NCI-H2107 treated with DMSO at 0.1 percent for 48 hours (cell line): ENCODE data around the gene TFPI.

Source experiments
- DNase-seq: peaks from one replicate; lab custom pipeline; 2025; ENCODE audit not compliant: unreplicated experiment; lab: John Stamatoyannopoulos, UW

TFPI gene

GRCh38 chr2:187506416-187506815, 47.8 kb downstream of the TFPI start:
- no peak for DNase-seq

- no peak for DNase-seq
Measured at GRCh38 chr2:187505065-187505672, 49.1 kb downstream of the TFPI start.

- DNase-seq = no peak
Measured at GRCh38 chr2:187504312-187504921, 49.8 kb downstream of the TFPI start.

GRCh38 chr2:187503700-187504099, 50.5 kb downstream of the TFPI start:
- DNase-seq = no peak

- no peak for DNase-seq
Measured at GRCh38 chr2:187502467-187502866, 51.8 kb downstream of the TFPI start.

GRCh38 chr2:187500585-187501359, 53.5 kb downstream of the TFPI start:
- no peak for DNase-seq

GRCh38 chr2:187499941-187500532, 54.2 kb downstream of the TFPI start:
- peak; percentile 29 for DNase-seq

GRCh38 chr2:187497858-187498463, 56.3 kb downstream of the TFPI start:
- DNase-seq = no peak

- no peak for DNase-seq
Measured at GRCh38 chr2:187497140-187497539, 57.1 kb downstream of the TFPI start.

- no peak for DNase-seq
Measured at GRCh38 chr2:187495324-187495723, 58.9 kb downstream of the TFPI start.

GRCh38 chr2:187493877-187494568, 60.2 kb downstream of the TFPI start:
- no peak for DNase-seq

- no peak for DNase-seq
Measured at GRCh38 chr2:187493180-187493579, 61.1 kb downstream of the TFPI start.

- no peak for DNase-seq
Measured at GRCh38 chr2:187486241-187486640, 68.0 kb downstream of the TFPI start.

- no peak for DNase-seq
Measured at GRCh38 chr2:187485523-187485922, 68.7 kb downstream of the TFPI start.

GRCh38 chr2:187483537-187483936, 70.7 kb downstream of the TFPI start:
- DNase-seq = no peak

- no peak for DNase-seq
Measured at GRCh38 chr2:187482796-187483195, 71.4 kb downstream of the TFPI start.

- DNase-seq = no peak
Measured at GRCh38 chr2:187481543-187481942, 72.7 kb downstream of the TFPI start.

- no peak for DNase-seq
Measured at GRCh38 chr2:187478719-187479118, 75.5 kb downstream of the TFPI start.

GRCh38 chr2:187477051-187477450, 77.2 kb downstream of the TFPI start:
- no peak for DNase-seq

GRCh38 chr2:187475499-187476248, 78.6 kb downstream of the TFPI start:
- DNase-seq = no peak
